ENCODE measurements around the gene YAP1.

Gene YAP1

GRCh38 chr11:102202972-102203371 is 92.7 kb downstream of the YAP1 start:
- no peak for DNase-seq

- DNase-seq, result no peak
Measured at GRCh38 chr11:102204174-102204573, 93.9 kb downstream of the YAP1 start.

GRCh38 chr11:102205805-102206204 is 95.6 kb downstream of the YAP1 start:
- DNase-seq, result no peak

- no peak for DNase-seq
Measured at GRCh38 chr11:102208835-102209234, 98.6 kb downstream of the YAP1 start.

GRCh38 chr11:102214623-102215022 is 104.4 kb downstream of the YAP1 start:
- no peak for DNase-seq

GRCh38 chr11:102216433-102217075 is 106.3 kb downstream of the YAP1 start:
- DNase-seq, result no peak

GRCh38 chr11:102220728-102221467 is 110.7 kb downstream of the YAP1 start:
- DNase-seq, result no peak

- no peak for DNase-seq
Measured at GRCh38 chr11:102223859-102224258, 113.6 kb downstream of the YAP1 start.

GRCh38 chr11:102225689-102226568 is 115.7 kb downstream of the YAP1 start:
- DNase-seq, result no peak

- no peak for DNase-seq
Measured at GRCh38 chr11:102226702-102227490, 116.6 kb downstream of the YAP1 start.

GRCh38 chr11:102229510-102230123 is 119.4 kb downstream of the YAP1 start:
- no peak for DNase-seq

- DNase-seq, result no peak
Measured at GRCh38 chr11:102230186-102230585, 119.9 kb downstream of the YAP1 start.

GRCh38 chr11:102230911-102231310 is 120.7 kb downstream of the YAP1 start:
- DNase-seq, result no peak

- no peak for DNase-seq
Measured at GRCh38 chr11:102234779-102235439, 124.7 kb downstream of the YAP1 start.

GRCh38 chr11:102237096-102237735 is 127.0 kb downstream of the YAP1 start:
- no peak for DNase-seq

GRCh38 chr11:102238391-102238821 is 128.2 kb downstream of the YAP1 start:
- DNase-seq, result no peak

- no peak for DNase-seq
Measured at GRCh38 chr11:102239448-102239847, 129.2 kb downstream of the YAP1 start.

- no peak for DNase-seq
Measured at GRCh38 chr11:102239911-102240310, 129.7 kb downstream of the YAP1 start.

GRCh38 chr11:102240502-102240901 is 130.3 kb downstream of the YAP1 start:
- no peak for DNase-seq

- DNase-seq, result no peak
Measured at GRCh38 chr11:102241026-102241425, 130.8 kb downstream of the YAP1 start.

- no peak for DNase-seq
Measured at GRCh38 chr11:102243399-102243884, 133.2 kb downstream of the YAP1 start.

All from effector CD8-positive, alpha-beta T cell (primary cell).